ENCODE results near the gene SPTSSA.
"Not testable (repeated sequence)": the region's sequence is repeated elsewhere in the genome, so short reads cannot be mapped to it uniquely, and the experiment has no call there.

The SPTSSA gene

DNA sequence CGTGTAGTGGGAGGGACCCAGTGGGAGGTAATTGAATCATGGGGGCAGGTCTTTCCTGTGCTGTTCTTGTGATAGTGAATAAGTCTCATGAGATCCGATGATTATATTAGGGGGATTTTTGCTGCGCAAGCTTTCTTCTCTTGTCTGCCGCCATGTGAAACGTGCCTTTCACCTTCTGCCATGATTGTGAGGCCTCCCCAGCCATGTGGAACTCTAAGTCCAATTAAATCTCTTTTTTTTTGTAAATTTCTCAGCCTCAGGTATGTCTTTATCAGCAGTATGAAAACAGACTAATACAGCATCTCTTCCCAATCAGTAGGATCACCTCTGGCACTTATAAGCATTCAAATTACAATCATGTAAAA is 34.0 kb downstream of the SPTSSA start:
- FAIRE-seq; DNase-seq (ENCODE audit: low spot score): not testable (repeated sequence)

DNA sequence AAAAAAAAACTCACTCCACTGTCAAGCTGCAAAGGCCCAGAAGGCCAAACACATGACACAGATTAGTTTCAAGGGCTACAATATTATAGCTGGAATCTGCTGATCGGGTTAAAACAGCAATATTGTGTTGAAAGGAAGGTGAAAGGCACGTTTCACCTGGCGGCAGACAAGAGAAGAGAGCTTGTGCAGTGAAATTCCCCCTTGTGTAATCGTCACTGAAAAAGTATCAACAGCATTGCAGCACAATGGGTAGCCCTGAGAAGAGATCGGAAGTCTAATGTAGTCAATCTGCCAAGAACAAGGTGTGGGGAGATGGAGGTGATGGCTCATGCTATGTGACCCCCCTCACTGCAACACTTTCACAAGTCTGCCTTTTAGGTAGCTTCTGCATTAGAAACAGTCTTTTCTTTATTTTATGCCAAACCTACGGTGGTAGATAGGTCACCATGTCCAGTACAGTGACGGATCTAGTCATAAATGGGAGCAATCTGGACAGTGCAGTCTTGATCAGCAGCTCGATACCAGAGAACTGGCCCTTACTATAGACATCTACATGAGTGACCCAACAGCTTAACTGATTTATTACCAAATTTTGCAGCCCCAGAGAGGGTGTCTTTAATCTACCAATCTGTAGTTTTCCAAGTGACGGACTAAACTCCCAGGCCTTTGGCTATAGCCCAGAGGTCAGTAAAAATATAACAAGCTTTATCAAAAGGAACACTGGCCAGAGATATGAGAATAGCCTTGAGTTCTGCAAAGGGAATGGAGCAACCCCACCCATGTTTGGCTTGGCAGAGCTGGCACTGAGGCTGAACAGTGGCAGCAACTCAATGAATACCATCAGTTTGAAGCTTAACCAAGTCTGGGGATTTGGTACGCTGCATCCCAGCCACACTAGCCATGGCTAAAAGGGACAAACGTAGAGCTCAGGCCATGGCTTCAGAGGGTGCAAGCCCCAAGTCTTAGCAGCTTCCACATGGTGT is 35.4 kb downstream of the SPTSSA start:
- DNase-seq (ENCODE audit: low spot score) (no peak), FAIRE-seq (no peak)

DNA sequence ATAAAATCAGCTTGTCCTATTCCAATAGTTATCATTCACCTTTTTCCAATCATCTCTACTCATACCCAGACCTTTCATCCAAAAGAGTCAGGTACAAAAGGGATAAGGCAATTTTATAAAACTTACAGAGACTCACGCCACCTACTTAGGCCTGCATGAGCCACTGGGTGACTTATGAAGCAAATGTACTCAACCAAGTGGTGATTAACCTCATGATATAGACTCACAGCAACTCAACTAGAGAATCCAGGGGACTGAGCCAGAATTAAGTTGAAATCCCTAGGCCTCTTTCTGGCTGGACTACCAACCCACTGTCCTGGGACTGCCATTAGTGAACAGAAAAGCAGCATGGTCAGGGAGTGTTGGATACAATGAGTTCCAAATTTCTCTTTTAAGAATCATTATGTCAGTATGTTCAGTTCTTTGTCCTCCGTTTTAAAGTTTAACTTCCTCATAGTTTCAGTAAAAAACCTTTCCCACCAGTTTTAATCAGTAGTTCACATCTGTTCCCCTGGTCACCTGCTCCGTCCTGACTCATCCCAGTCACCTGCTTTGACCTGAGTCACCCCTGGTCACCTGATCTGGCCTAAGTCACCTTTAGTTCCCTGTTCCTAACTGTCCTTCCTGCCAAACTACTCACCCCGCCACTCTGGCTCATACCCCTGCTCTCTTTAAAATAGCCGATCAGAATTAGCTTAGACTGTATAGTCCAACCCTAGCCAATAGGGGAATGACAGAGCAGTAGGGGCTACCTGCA is 36.8 kb downstream of the SPTSSA start:
- FAIRE-seq (no peak), DNase-seq (ENCODE audit: low spot score) (no peak)

DNA sequence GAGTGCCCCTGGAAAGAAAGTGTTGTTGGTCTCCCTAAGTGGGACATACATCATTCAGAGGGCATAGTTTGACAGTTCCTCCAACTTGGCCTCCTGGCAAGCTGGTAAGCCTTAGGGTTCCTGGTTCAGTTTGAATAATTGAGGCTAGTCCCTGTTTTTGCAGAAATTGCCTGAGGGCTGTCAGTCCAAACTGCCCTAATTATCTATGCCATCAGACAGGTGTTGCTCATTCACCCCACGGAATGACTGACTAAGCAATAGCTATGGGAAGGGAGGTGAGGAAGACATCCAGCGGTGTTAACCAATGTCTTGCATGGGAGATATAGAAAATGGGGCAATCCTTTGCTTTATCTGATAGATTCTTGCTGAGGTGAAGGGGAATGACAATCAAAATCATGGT is 37.6 kb downstream of the SPTSSA start:
- no peak for FAIRE-seq
- DNase-seq (ENCODE audit: low spot score) = no peak

DNA sequence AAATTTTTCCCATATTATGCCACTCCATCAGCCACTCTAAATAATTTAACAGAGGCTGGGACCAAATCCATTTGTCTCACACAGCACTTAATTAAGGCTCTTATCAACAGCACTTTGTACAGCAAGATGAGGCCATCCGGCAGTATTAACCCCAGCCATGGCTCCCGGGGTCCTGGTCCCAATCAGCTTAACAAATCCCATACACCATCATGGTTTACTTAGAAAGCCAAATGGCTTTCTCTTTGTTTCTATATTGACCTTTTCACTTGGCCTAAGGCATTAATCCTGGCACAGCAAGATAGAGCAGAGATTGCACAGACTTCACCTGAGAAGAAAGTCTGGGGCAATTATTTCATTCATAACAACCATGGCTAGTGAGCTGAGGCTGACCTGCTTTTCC is 38.6 kb downstream of the SPTSSA start:
- FAIRE-seq (no peak), DNase-seq (ENCODE audit: low spot score) (no peak)

DNA sequence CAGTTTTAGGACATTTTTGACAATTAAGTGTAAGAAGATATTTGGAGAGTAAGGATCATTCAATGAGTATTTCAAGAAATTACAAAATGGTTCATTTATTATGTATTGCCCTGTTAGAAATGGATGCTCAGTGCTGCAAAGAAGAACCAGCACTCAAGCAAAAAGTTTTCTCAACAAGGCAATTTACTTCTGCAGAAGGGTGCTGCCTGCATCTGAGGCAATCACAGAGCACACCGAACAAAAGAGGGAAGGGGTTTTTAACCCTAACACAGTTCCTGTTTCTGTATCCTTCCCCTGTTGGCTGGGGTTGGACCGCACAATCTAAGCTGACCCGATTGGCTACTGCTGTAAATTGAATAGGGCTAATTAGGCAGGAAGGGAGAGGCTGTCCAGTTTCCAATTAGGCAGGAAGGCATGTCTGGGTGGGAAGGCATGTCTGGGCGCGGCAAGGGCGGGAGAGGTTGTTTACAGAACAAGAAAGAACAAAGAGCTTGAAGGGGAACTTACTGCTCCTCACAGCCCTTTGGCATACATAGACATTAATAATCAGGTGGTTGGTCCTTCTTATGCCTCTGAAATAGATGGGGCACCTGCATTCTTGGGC is 41.4 kb downstream of the SPTSSA start:
- DNase-seq (ENCODE audit: low spot score) = no peak
- no peak for FAIRE-seq

DNA sequence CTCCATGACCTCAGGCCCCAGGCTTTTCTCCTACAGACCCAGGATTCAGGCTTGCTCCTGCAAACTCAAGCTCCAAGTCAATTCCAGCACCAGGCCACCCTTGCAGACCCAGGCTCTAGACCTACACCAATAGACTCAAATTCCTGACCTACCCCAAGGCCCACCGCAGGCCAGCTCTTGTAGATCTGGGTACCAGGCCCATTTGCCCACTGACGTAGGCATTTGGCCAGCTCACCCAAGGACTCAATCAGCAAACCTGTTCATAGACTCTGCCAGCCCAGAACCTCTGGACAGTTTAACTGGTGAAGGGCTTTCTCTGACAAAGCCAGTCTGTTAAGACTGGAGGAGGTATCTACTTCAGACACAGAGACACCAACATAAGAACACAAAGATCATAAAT is 52.3 kb downstream of the SPTSSA start:
- no peak for FAIRE-seq
- no peak for DNase-seq (ENCODE audit: low spot score)

DNA sequence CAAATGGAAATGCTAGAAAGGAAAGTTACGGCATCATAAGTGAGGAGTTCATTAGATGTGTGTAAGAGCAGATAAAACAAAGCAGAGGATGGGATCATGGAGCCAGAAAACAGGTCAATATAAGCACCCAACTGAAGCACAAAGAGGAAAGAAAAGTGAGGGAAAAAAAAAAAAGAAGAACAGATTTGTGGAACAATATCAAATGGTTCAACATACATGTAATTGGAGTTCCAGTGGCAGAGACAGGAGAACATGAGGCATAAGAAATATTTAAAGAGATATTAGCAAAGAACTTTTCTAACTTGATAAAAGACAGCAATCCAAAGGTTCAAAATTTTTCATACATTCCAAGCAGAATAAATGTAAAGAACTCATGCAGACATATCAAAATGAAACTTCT is 54.1 kb downstream of the SPTSSA start:
- DNase-seq (ENCODE audit: low spot score) (no peak), FAIRE-seq (no peak)

DNA sequence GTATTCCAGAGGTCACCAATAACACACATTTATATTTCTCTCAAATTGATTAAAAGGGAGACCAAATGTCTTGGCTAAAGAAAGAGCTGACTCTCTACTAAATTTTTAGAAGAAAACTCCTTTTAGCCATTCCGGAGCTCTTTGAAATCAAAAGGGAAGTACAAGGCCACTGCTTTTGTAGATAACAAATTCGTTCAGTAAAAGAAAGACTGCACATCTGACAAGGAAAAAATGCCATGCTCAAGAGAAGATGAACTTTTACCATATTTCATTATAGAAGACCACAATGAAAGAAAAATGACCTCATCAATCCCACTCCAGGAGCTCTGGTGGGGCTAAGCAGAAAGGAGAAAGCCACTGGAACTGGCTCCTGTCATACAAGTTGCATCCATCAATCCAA is 57.6 kb downstream of the SPTSSA start:
- DNase-seq (ENCODE audit: low spot score) = no peak
- no peak for FAIRE-seq

DNA sequence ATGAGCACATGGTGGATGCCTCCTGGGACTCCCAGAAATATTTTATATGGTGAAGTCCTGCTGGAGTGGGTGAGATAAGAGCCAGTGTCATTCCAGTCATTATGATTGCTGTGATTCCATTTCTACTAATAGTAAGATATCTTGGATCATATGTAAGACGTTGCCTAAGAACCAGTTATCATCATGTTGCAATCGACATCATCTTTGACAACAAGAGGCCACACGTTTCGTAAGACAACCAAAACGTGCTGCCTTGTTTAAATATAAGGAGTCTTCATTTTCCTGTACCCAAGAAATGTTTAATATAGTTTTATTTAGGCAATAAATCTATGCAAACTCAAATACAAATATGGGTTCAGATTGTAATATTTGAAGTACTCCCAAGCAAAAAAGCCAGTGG is 58.4 kb downstream of the SPTSSA start:
- DNase-seq (ENCODE audit: low spot score) (no peak), FAIRE-seq (no peak)

DNA sequence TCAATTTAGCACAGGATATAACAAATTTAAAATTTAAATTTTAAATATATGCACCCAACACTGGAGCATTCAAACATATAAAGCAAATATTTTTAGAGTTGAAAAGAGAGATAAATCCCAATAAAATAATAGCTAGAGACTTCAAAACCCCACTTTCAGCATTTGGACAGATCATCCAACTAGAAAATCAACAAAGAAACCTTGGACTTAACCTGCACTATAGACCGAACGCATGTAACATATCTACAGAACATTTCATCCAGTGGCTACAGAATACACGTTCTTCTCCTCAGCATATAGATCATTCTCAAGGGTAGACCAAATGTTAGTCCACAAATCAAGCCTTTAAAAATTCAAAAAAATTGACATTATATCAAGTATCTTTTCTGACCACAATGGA is 64.0 kb downstream of the SPTSSA start:
- no peak for FAIRE-seq

DNA sequence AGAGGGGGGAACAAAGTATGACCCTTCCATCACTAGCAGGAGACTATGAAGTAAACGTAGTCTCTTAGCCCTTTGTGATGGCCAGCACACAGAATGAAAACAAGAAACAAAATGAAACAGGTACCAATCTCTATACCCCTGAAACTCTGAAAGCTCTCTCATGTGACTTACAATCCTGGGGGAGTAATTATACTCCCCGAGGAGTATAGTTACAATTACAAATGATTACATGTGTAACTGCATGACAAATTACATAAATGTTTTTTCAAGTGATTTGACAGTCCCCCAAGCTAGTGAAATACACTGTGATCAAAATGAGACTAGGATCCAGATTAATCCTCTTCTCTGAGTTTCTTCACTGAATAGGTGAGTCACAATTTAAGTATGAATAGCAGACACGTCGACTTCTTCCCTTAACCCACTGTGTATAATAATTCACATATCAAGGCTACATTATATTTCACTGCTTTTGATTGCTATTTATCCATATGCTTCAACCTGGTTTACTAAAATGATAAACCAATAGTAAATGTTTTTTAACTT is 74.0 kb downstream of the SPTSSA start:
- FAIRE-seq (no peak), DNase-seq (ENCODE audit: low spot score) (no peak)

More for the DNA sequence above, 64.0 kb downstream of the SPTSSA start:
- DNase-seq (ENCODE audit: low spot score) = no peak

DNA sequence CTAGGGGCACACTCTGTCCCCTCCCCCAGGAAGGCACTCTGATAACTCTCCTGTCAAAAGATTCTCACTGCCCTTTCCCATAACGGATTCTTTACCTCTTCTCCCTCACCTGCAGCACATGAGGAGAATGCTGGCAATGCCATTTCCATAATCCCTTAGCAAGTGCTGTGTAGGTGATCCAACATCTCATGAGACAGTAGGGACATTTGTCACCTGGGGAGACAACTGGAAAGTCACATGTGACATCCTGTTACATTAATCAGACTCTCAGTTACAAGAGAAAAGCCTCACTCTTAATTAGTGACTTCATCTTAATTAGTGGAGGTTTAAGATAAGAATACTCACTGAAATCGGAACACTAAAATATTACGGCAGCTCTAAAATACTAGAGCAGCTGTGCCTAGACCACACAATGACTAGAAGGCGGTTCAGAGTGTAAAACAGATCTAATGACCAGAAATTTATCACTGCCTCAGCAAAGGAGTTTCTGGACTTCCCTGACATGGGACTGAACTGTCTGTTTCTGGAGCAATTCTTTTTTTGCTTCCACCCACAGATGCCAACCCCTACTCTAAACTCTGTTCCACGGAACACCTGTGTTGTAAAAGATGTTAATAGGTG is 75.1 kb downstream of the SPTSSA start:
- DNase-seq (ENCODE audit: low spot score) (no peak), FAIRE-seq (no peak)

DNA sequence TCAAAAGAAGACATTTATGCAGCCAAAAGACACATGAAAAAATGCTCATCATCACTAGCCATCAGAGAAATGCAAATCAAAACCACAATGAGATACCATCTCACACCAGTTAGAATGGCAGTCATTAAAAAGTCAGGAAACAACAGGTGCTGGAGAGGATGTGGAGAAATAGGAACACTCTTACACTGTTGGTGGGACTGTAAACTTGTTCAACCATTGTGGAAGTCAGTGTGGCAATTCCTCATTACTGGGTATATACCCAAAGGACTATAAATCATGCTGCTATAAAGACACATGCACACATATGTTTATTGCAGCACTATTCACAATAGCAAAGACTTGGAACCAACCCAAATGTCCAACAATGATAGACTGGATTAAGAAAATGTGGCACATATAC is 76.2 kb downstream of the SPTSSA start:
- DNase-seq (ENCODE audit: low spot score); FAIRE-seq: not testable (repeated sequence)

DNA sequence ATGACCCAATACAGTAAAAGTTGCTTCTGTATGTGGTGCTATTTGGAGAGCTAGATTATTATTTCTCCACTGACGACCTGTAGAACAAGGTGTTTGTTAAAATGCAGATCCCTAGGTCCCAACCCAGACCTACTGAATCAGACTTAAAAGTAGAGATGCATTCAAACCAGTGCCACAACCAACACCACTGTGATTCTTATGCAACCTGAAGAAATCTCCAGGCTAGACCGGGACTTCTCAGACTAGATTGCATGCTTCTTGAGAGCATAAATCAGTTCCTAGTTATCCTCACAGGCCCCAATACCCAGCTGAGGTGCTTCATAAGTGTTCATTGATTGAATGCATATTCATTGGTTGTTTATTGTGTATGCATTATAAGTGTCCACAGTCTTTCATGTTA is 78.2 kb downstream of the SPTSSA start:
- DNase-seq (ENCODE audit: low spot score) (no peak), FAIRE-seq (no peak)
